ENCODE results near the gene ARV1.
"Not testable (repeated sequence)": the region's sequence is repeated elsewhere in the genome, so short reads cannot be mapped to it uniquely, and the experiment has no call there.

ARV1 gene

GRCh38 chr1:231045286-231045685 is 66.4 kb downstream of the ARV1 start:
- no peak for DNase-seq

- DNase-seq: not testable (repeated sequence)
Observed at GRCh38 chr1:231045921-231046729, 67.2 kb downstream of the ARV1 start.

- no peak for DNase-seq
Observed at GRCh38 chr1:231046730-231047395, 68.0 kb downstream of the ARV1 start.

GRCh38 chr1:231047529-231047928 is 68.6 kb downstream of the ARV1 start:
- DNase-seq: not testable (repeated sequence)

DNA sequence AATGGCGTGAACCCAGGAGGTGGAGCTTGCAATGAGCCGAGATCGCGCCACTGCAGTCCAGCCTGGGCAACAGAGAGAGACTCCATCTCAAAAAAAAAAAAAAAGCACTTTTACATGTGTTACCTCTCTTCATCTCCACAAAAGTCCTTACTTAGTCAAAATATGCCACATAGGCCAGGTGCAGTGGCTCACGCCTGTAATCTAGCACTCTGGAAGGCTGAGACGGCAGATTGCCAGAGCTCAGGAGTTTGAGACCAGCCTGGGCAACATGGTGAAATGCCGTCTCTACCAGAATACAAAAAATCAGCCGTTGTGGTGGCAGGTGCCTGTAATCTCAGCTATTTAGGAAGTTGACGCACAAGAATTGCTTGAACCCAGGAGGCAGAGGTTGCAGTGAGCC is 69.5 kb downstream of the ARV1 start:
- DNase-seq: not testable (repeated sequence)

DNA sequence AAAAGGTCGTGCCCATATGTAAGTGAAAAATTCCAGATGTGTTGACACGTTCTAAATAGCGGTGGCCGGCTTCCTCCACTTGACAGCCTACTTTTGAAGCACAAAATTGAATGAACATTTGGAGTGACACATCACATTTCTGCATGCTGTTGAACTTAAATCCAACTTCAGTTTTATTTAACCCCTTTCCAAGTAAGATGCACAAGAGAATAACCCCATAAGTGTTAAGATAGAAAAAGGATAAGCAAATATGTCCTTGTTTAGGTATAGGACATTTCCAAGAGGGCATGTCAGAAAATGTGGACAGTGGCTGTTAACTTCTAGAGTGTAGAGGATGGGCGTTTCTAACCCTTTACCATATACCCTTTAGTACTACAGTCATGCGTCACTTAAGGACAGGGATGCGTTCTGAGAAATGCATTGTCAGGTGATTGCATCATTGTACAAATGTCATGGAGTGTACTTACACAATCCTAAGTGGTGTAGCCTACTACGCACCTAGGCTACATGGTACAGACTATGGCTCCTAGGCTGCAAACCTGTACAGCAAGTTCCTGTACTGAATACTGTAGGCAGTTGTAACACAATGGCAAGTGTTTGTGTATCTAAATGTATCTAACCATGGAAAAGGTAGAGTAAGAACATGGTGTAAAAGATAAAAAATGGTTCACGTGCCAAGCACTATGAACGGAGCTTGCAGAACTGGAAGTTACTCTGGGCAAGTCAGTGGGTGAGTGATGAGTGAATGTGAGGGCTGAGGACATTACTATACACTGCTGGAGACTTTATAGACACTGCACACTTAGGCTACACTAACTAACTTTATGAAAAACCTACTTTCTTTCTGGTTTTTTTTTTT is 70.5 kb downstream of the ARV1 start:
- no peak for DNase-seq
